ENCODE measurements around the gene SLC6A7.
"Not testable (repeated sequence)": the region's sequence is repeated elsewhere in the genome, so short reads cannot be mapped to it uniquely, and the experiment has no call there.

The SLC6A7 gene

GRCh38 chr5:150241298-150242160 lies 51.7 kb downstream of the SLC6A7 start:
- DNase-seq (ENCODE audit: low read depth in 2 of 2) = no peak

GRCh38 chr5:150242251-150242894 lies 52.5 kb downstream of the SLC6A7 start:
- no peak for DNase-seq (ENCODE audit: low read depth in 2 of 2)

GRCh38 chr5:150243590-150243989 lies 53.7 kb downstream of the SLC6A7 start:
- no peak for DNase-seq (ENCODE audit: low read depth in 2 of 2)

GRCh38 chr5:150244209-150244608 lies 54.3 kb downstream of the SLC6A7 start:
- DNase-seq (ENCODE audit: low read depth in 2 of 2) = no peak

- no peak for DNase-seq (ENCODE audit: low read depth in 2 of 2)
Measured at GRCh38 chr5:150245111-150245789, 55.4 kb downstream of the SLC6A7 start.

GRCh38 chr5:150245808-150246207 lies 55.9 kb downstream of the SLC6A7 start:
- no peak for DNase-seq (ENCODE audit: low read depth in 2 of 2)

GRCh38 chr5:150246429-150246828 lies 56.6 kb downstream of the SLC6A7 start:
- no peak for DNase-seq (ENCODE audit: low read depth in 2 of 2)

- no peak for DNase-seq (ENCODE audit: low read depth in 2 of 2)
Measured at GRCh38 chr5:150246835-150247234, 57.0 kb downstream of the SLC6A7 start.

GRCh38 chr5:150247726-150248125 lies 57.9 kb downstream of the SLC6A7 start:
- no peak for DNase-seq (ENCODE audit: low read depth in 2 of 2)

GRCh38 chr5:150248493-150248892 lies 58.6 kb downstream of the SLC6A7 start:
- DNase-seq (ENCODE audit: low read depth in 2 of 2) = not testable (repeated sequence)

GRCh38 chr5:150248946-150249345 lies 59.1 kb downstream of the SLC6A7 start:
- DNase-seq (ENCODE audit: low read depth in 2 of 2) = no peak

- DNase-seq (ENCODE audit: low read depth in 2 of 2) = no peak
Measured at GRCh38 chr5:150249744-150250143, 59.9 kb downstream of the SLC6A7 start.

- no peak for DNase-seq (ENCODE audit: low read depth in 2 of 2)
Measured at GRCh38 chr5:150251504-150251903, 61.6 kb downstream of the SLC6A7 start.

GRCh38 chr5:150252489-150252888 lies 62.6 kb downstream of the SLC6A7 start:
- DNase-seq (ENCODE audit: low read depth in 2 of 2) = no peak

GRCh38 chr5:150253416-150254208 lies 63.8 kb downstream of the SLC6A7 start:
- no peak for DNase-seq (ENCODE audit: low read depth in 2 of 2)

- DNase-seq (ENCODE audit: low read depth in 2 of 2) = no peak
Measured at GRCh38 chr5:150254363-150254762, 64.5 kb downstream of the SLC6A7 start.

GRCh38 chr5:150254774-150255173 lies 64.9 kb downstream of the SLC6A7 start:
- DNase-seq (ENCODE audit: low read depth in 2 of 2) = no peak

- no peak for DNase-seq (ENCODE audit: low read depth in 2 of 2)
Measured at GRCh38 chr5:150255659-150256409, 66.0 kb downstream of the SLC6A7 start.

- no peak for DNase-seq (ENCODE audit: low read depth in 2 of 2)
Measured at GRCh38 chr5:150256410-150257064, 66.7 kb downstream of the SLC6A7 start.

GRCh38 chr5:150257424-150257823 lies 67.6 kb downstream of the SLC6A7 start:
- DNase-seq (ENCODE audit: low read depth in 2 of 2) = no peak

- no peak for DNase-seq (ENCODE audit: low read depth in 2 of 2)
Measured at GRCh38 chr5:150258130-150258529, 68.3 kb downstream of the SLC6A7 start.
